IMR-90 (cell line): Measurements from ENCODE around the gene POLR2E.

Experiments used
- BHLHE40 ChIP-seq: fragments of 150-350 bp; IDR thresholded peaks from 2 replicates; pipeline ENCODE4 v1.6.1; 2016; ENCODE audit warnings: mild to moderate bottlenecking, low read depth, low read length
- CEBPB ChIP-seq: IDR thresholded peaks from 2 replicates; pipeline ENCODE4 v1.6.1; 2012; ENCODE audit warnings: low read depth, low read length, improper control_type of control experiment
- CHD1 ChIP-seq: IDR thresholded peaks from 2 replicates; pipeline ENCODE4 v1.6.1; 2012; ENCODE audit warnings: low read depth, low read length, improper control_type of control experiment
- CTCF ChIP-seq: conservative IDR thresholded peaks from 2 replicates; pipeline ENCODE4 v1.5.1; 2012; ENCODE audit warnings: mild to moderate bottlenecking, low read depth, low read length, improper control_type of control experiment
- FOS ChIP-seq: fragments of 150-350 bp; IDR thresholded peaks from 2 replicates; pipeline ENCODE4 v1.6.1; 2016; ENCODE audit warnings: low read depth, low read length
- MAZ ChIP-seq: IDR thresholded peaks from 2 replicates; pipeline ENCODE4 v1.6.1; 2012; ENCODE audit warnings: low read depth, mild to moderate bottlenecking, low read length, improper control_type of control experiment, moderate library complexity, borderline replicate concordance
- MXI1 ChIP-seq: IDR thresholded peaks from 2 replicates; pipeline ENCODE4 v1.6.1; 2012; ENCODE audit warnings: low read depth, mild to moderate bottlenecking, low read length, moderate library complexity, borderline replicate concordance
- NFE2L2 ChIP-seq: fragments of 150-350 bp; IDR thresholded peaks from 2 replicates; pipeline ENCODE4 v1.6.1; 2016; ENCODE audit warnings: low read depth, mild to moderate bottlenecking, low read length
- POLR2A ChIP-seq: IDR thresholded peaks from 2 replicates; pipeline ENCODE4 v1.6.1; 2012; ENCODE audit warnings: mild to moderate bottlenecking, low read depth, low read length
- RAD21 ChIP-seq: IDR thresholded peaks from 2 replicates; pipeline ENCODE4 v1.6.1; 2012; ENCODE audit warnings: low read length, improper control_type of control experiment
- RCOR1 ChIP-seq: IDR thresholded peaks from 2 replicates; pipeline ENCODE4 v1.6.1; 2012; ENCODE audit warnings: mild to moderate bottlenecking, low read length, improper control_type of control experiment; ENCODE audit not compliant: insufficient replicate concordance
- RFX5 ChIP-seq: IDR thresholded peaks from 2 replicates; pipeline ENCODE4 v1.8.0; 2012; ENCODE audit warnings: low read depth, mild to moderate bottlenecking, low read length, moderate library complexity
- SMC3 ChIP-seq: fragments of 150-350 bp; IDR thresholded peaks from 2 replicates; pipeline ENCODE4 v1.6.1; 2016; ENCODE audit warnings: low read depth, mild to moderate bottlenecking, antibody characterized with exemption, low read length, moderate library complexity
- USF2 ChIP-seq: fragments of 150-350 bp; IDR thresholded peaks from 2 replicates; pipeline ENCODE4 v1.6.1; 2017; ENCODE audit warnings: mild to moderate bottlenecking, antibody characterized with exemption, low read length, low read depth

GRCh38 chr19:1057176-1057855 lies 37.9 kb downstream of the POLR2E start:
- TF ChIP-seq POLR2A (no peak), CTCF (no peak), USF2 (no peak), MXI1 (no peak), RAD21 (no peak), NFE2L2 (no peak), RFX5 (no peak), SMC3 (no peak), MAZ (no peak), CHD1 (no peak), BHLHE40 (no peak), CEBPB (no peak), FOS (no peak), RCOR1 (no peak)
